Measurements from ENCODE around the gene SLC25A39. TPM values are rescaled to one million over a fixed set of nuclear protein-coding genes. Genes with fewer than 3 reads are reported as not detected.
A peak's percentile ranks its signal among the peaks of the same experiment; 100 is the strongest.

The SLC25A39 gene
- total and polyA plus RNA-seq, 9 of the 15 experiments (the other 6 are each of a cell fraction or from before 2014, with no cell fraction given): 4.8 to 267 (median 140) TPM

- ATAC-seq (no peak), FAIRE-seq (no peak), DNase-seq (ENCODE audit: extremely low read depth in 1 of 4, low spot score in 3 of 4) (no peak)
- H3K4me1 ChIP-seq (replicated peaks in 1 of 2; ENCODE audit: control insufficient read depth in 2 of 2, insufficient read depth in 2 of 2, low read length in 2 of 2): peaks cover 0 to 37% of the 10 kb centered on the region in 2 experiments; a peak in 3 of 5 replicates
- ChIA-PET POLR2A (interaction anchor here (0.7 to 2.4 kb wide), 2 partner anchors 8 to 308 kb away, joined by 3 to 15 read pairs; no protein-coding TSS in a partner anchor), CTCF (ENCODE audit: low intra/inter-chr PET ratio) (no interaction called here)
- no peak overlapping the region for H3K27ac ChIP-seq (ENCODE audit: extremely low read depth, low read depth, low read length)
- H3K36me3 ChIP-seq (ENCODE audit: control insufficient read depth, insufficient read depth, low read length): no peaks in the 10 kb centered on the region
- H3K27me3 ChIP-seq (ENCODE audit: control insufficient read depth in 2 of 2, insufficient read depth in 2 of 2, low read length in 2 of 2): no peaks in the 10 kb centered on the region
- in situ Hi-C loops (cut with MboI) (no loop called here), intact Hi-C loops (cut with micrococcal nuclease) (no loop called here)
- no peaks in the 10 kb centered on the region for H3K9me3 ChIP-seq (replicated peaks; ENCODE audit: control insufficient read depth, insufficient read depth, low read depth, low read length)
- no peak overlapping the region for H3K4me3 ChIP-seq
- no peak overlapping the region for H3K4me2 ChIP-seq (ENCODE audit: insufficient read depth, low read length)
- 14% methylated on average over 5 of the region's 6 CpGs for WGBS (ENCODE audit: insufficient coverage, low coverage, missing lambda C conversion rate)
- peaks cover 9% of the 10 kb centered on the region for H4K20me1 ChIP-seq (replicated peaks; ENCODE audit: control insufficient read depth, insufficient read depth, low read length)
- H3K9ac ChIP-seq (ENCODE audit: insufficient read depth in 1 of 2, low read depth in 2 of 2, low read length in 2 of 2): peak overlapping the region in 1 of 2 experiments; percentile 69; a peak in 2 of 4 replicates
- no TSS peak for BruUV-seq (replicated peaks)
- no peak overlapping the region for H2AFZ ChIP-seq (ENCODE audit: low read depth, low read length)
- H3K9me1 ChIP-seq (ENCODE audit: control insufficient read depth, insufficient read depth, low read length): no peaks in the 10 kb centered on the region
- H3K79me2 ChIP-seq (ENCODE audit: control insufficient read depth, insufficient read depth, low read length): no peaks in the 10 kb centered on the region
- TF ChIP-seq CREB3 (tag; conservative IDR thresholded peaks at IDR 0.05; ENCODE audit: low read depth): no peak
- no peak for TF ChIP-seq U2AF1 (optimal IDR thresholded peaks at IDR 0.05; ENCODE audit: low read depth, low read length)
- no peak for TF ChIP-seq SP2 (IDR thresholded peaks at IDR 0.05; ENCODE audit: extremely low read depth, low read depth, low read length, poor library complexity, severe bottlenecking)
- TF ChIP-seq CTCFL (IDR thresholded peaks at IDR 0.05; ENCODE audit: borderline replicate concordance, insufficient read depth, low read depth, low read length, poor library complexity, severe bottlenecking): no peak
- peak; percentile 47 to 61 for TF ChIP-seq NRF1 (conservative IDR thresholded peaks at IDR 0.05 in 1 of 2, IDR thresholded peaks at IDR 0.05 in 1 of 2)
- no peak for TF ChIP-seq ETV6 (IDR thresholded peaks at IDR 0.05; ENCODE audit: borderline replicate concordance in 1 of 2, low read depth in 2 of 2, low read length in 1 of 2)
- TF ChIP-seq ETV6 (CRISPR knock-in tag; IDR thresholded peaks at IDR 0.05; ENCODE audit: borderline replicate concordance): no peak
- TF ChIP-seq MEIS2 (IDR thresholded peaks at IDR 0.05; ENCODE audit: partially characterized antibody): peak; percentile 34
- no peak for TF ChIP-seq ID3 (CRISPR knock-in tag; IDR thresholded peaks at IDR 0.05)
- TF ChIP-seq ID3 (tag; IDR thresholded peaks at IDR 0.05): no peak
- peak; percentile 32 for TF ChIP-seq RBM25 (IDR thresholded peaks at IDR 0.05; ENCODE audit: low read depth, low read length, severe bottlenecking)
- no peak for TF ChIP-seq TFAP4 (CRISPR knock-in tag; IDR thresholded peaks at IDR 0.05; ENCODE audit: borderline replicate concordance)
- TF ChIP-seq ZNF592 (IDR thresholded peaks at IDR 0.05): no peak
These were observed 35.5 kb upstream of the SLC25A39 start for GRCh38 chr17:44360144-44360533.
